Measurements from ENCODE around the gene ASB9. TPM values are rescaled to one million over a fixed set of nuclear protein-coding genes. Genes with fewer than 3 reads are reported as not detected.

The ASB9 gene
- total RNA-seq, 1 experiment from 2014 or later: 6.5 TPM

DNA sequence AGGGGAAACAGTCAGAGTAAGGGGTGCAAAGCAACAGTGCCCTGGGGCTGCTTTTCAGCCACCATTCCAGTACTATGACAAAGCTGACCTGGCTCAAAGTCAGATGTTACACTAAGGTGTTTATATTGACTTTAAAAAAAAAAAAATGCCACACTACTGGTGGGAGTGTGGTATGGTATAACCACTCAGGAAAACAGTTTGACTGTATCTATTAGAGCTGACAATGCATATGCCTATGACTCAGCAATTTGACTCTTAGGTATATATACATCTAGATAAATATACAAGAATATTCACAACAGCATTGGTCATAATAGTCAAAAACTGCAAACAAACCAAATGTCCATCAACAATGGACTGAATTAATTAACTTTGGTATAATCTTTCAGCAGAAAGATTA lies 15.0 kb downstream of the ASB9 start:
- intact Hi-C loops (cut with micrococcal nuclease; ENCODE audit: unreplicated experiment) (no loop called here), in situ Hi-C loops (cut with HindIII; ENCODE audit: low pct_unique_long_range_greater_than_20kb, low sequenced_read_pairs) (no loop called here)
- ATAC-seq: no peak
- Histone ChIP-seq H3K36me3 (ENCODE audit: control insufficient read depth, insufficient read depth, low read length) (no peaks in the 10 kb centered on the region), H3K4me3 (ENCODE audit: low read depth in 2 of 2, low read length in 2 of 2) (no peak overlapping the region), H3K9me3 (ENCODE audit: control insufficient read depth, insufficient read depth, low read depth, low read length) (no peaks in the 10 kb centered on the region), H3K4me1 (ENCODE audit: control insufficient read depth, insufficient read depth, low read length) (no peaks in the 10 kb centered on the region), H3K27ac (ENCODE audit: low read length) (no peak overlapping the region), H3K27me3 (ENCODE audit: control insufficient read depth, insufficient read depth, low read length) (no peaks in the 10 kb centered on the region)
- TF ChIP-seq, protein P1, sequence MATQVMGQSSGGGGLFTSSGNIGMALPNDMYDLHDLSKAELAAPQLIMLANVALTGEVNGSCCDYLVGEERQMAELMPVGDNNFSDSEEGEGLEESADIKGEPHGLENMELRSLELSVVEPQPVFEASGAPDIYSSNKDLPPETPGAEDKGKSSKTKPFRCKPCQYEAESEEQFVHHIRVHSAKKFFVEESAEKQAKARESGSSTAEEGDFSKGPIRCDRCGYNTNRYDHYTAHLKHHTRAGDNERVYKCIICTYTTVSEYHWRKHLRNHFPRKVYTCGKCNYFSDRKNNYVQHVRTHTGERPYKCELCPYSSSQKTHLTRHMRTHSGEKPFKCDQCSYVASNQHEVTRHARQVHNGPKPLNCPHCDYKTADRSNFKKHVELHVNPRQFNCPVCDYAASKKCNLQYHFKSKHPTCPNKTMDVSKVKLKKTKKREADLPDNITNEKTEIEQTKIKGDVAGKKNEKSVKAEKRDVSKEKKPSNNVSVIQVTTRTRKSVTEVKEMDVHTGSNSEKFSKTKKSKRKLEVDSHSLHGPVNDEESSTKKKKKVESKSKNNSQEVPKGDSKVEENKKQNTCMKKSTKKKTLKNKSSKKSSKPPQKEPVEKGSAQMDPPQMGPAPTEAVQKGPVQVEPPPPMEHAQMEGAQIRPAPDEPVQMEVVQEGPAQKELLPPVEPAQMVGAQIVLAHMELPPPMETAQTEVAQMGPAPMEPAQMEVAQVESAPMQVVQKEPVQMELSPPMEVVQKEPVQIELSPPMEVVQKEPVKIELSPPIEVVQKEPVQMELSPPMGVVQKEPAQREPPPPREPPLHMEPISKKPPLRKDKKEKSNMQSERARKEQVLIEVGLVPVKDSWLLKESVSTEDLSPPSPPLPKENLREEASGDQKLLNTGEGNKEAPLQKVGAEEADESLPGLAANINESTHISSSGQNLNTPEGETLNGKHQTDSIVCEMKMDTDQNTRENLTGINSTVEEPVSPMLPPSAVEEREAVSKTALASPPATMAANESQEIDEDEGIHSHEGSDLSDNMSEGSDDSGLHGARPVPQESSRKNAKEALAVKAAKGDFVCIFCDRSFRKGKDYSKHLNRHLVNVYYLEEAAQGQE (IDR thresholded peaks at IDR 0.05; ENCODE audit: insufficient read depth in 1 of 2, low read depth in 2 of 2, low read length in 1 of 2): no peak
- TF ChIP-seq POLR2AphosphoS5 (IDR thresholded peaks at IDR 0.05; ENCODE audit: low read depth, low read length) (no peak), TCF7L2 (IDR thresholded peaks at IDR 0.05; ENCODE audit: low read depth, low read length) (no peak), SIN3A (IDR thresholded peaks at IDR 0.05; ENCODE audit: borderline replicate concordance, insufficient read depth, low read depth, low read length) (no peak)
- TF ChIP-seq, protein P2, sequence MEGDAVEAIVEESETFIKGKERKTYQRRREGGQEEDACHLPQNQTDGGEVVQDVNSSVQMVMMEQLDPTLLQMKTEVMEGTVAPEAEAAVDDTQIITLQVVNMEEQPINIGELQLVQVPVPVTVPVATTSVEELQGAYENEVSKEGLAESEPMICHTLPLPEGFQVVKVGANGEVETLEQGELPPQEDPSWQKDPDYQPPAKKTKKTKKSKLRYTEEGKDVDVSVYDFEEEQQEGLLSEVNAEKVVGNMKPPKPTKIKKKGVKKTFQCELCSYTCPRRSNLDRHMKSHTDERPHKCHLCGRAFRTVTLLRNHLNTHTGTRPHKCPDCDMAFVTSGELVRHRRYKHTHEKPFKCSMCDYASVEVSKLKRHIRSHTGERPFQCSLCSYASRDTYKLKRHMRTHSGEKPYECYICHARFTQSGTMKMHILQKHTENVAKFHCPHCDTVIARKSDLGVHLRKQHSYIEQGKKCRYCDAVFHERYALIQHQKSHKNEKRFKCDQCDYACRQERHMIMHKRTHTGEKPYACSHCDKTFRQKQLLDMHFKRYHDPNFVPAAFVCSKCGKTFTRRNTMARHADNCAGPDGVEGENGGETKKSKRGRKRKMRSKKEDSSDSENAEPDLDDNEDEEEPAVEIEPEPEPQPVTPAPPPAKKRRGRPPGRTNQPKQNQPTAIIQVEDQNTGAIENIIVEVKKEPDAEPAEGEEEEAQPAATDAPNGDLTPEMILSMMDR (IDR thresholded peaks at IDR 0.05): no peak
- ChIA-PET CTCF (no interaction called here), POLR2A (no interaction called here)
- DNase-seq (ENCODE audit: low read depth, low spot score): no peak
- BruUV-seq (replicated peaks): no TSS peak

DNA sequence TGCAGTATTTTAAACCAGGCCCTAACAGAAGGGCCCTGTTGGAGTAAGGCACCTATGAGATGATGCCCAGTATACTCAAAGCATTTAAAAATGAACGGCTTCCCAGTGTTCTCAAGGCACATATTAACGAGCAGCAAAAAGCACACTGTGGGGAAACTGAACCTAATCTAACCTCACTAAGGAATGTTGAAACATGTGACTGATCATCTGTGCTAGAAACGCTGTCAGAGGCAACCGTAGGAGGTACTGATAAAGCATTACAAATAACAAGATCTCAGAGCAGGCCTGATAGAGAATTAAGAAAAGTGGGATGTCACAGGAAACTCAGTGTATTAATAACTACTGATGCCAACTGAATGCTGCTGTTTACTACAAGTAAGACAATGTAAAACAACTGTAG lies 24.0 kb downstream of the ASB9 start:
- in situ Hi-C loops (cut with HindIII; ENCODE audit: low pct_unique_long_range_greater_than_20kb, low sequenced_read_pairs): no loop called here
- intact Hi-C loops (cut with micrococcal nuclease; ENCODE audit: unreplicated experiment): loop anchor here (10.0 kb wide), 1 partner anchor 101 kb away; no protein-coding TSS in a partner anchor
- H3K4me3 ChIP-seq (ENCODE audit: low read depth in 2 of 2, low read length in 2 of 2): no peak overlapping the region
- no peaks in the 10 kb centered on the region for H3K9me3 ChIP-seq (ENCODE audit: control insufficient read depth, insufficient read depth, low read depth, low read length)
- H3K27me3 ChIP-seq (ENCODE audit: control insufficient read depth, insufficient read depth, low read length): no peaks in the 10 kb centered on the region
- no peak overlapping the region for H3K27ac ChIP-seq (ENCODE audit: low read length)
- ATAC-seq (no peak), DNase-seq (ENCODE audit: low read depth, low spot score) (no peak)
- TF ChIP-seq POLR2AphosphoS5 (IDR thresholded peaks at IDR 0.05; ENCODE audit: low read depth, low read length) (no peak), SIN3A (IDR thresholded peaks at IDR 0.05; ENCODE audit: borderline replicate concordance, insufficient read depth, low read depth, low read length) (no peak)
- TF ChIP-seq, protein P1 (IDR thresholded peaks at IDR 0.05; ENCODE audit: insufficient read depth in 1 of 2, low read depth in 2 of 2, low read length in 1 of 2): no peak
- ChIA-PET POLR2A (no interaction called here), CTCF (no interaction called here)
- H3K36me3 ChIP-seq (ENCODE audit: control insufficient read depth, insufficient read depth, low read length): no peaks in the 10 kb centered on the region
- no TSS peak for BruUV-seq (replicated peaks)
- H3K4me1 ChIP-seq (ENCODE audit: control insufficient read depth, insufficient read depth, low read length): no peaks in the 10 kb centered on the region
